ENCODE data around the gene HSD17B8. TPM values are rescaled to one million over a fixed set of nuclear protein-coding genes. Genes with fewer than 3 reads are reported as not detected.

Gene HSD17B8
- total and polyA plus RNA-seq, 10 of the 15 experiments (the other 5 are each of a cell fraction or from before 2014, with no cell fraction given), result 3.1 to 54.3 (median 26.5) TPM

DNA sequence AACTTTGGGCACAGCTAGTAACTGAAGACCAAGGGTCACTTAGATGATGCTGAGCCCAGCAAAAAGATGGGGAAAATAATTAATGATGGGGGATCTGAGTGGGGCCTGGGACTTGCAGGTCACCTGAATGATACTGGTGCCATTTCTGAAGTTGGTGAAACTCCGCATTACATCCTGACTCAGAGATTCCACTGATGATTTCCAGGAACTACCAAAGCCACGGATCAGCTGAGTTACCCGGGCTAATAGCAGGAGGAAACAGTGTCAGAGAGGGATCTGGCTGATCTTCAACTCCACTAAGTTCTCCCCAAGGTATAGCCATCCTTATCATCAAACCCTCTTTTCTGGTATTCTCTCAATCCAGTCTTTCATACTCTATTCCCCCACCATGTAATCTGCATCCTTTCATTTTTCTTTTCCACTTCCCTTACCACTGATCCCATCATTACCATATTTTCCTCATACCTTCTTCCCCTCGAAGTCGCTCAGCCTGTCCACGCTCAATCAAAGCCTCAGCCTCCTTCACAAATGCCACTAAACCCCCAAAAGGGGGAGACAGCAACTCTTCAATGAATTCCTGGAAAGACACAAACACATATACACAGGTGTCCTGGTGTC is 47.0 kb downstream of the HSD17B8 start:
- RAD21 ChIA-PET (ENCODE audit: unreplicated experiment), result no interaction called here
- Histone ChIP-seq H3K36me3 (ENCODE audit: control insufficient read depth in 2 of 2, insufficient read depth in 2 of 2, low read length in 1 of 2) (peaks cover 2 to 12% of the 10 kb centered on the region in 2 experiments; a peak in 2 of 4 replicates), H3K4me1 (ENCODE audit: control insufficient read depth, insufficient read depth, low read length) (peaks cover 10% of the 10 kb centered on the region), H2AFZ (ENCODE audit: control insufficient read depth, low read depth, low read length) (no peak overlapping the region), H3K9me3 (replicated peaks; ENCODE audit: control insufficient read depth, insufficient read depth, low read length) (no peaks in the 10 kb centered on the region), H3K79me2 (ENCODE audit: control insufficient read depth, insufficient read depth, low read length) (peaks cover 13% of the 10 kb centered on the region), H3K9ac (ENCODE audit: control insufficient read depth, insufficient read depth, low read length) (no peak overlapping the region), H3K4me2 (ENCODE audit: control insufficient read depth, insufficient read depth) (no peak overlapping the region), H4K20me1 (ENCODE audit: control insufficient read depth, insufficient read depth) (no peaks in the 10 kb centered on the region), H3K27ac (ENCODE audit: control insufficient read depth, insufficient read depth) (no peak overlapping the region), H3K27me3 (replicated peaks in 1 of 2; ENCODE audit: control insufficient read depth in 2 of 2, insufficient read depth in 2 of 2, low read length in 1 of 2) (no peaks in the 10 kb centered on the region), H3K4me3 (no peak overlapping the region)
- FAIRE-seq, result no peak
- POLR2A ChIA-PET, result interaction anchor here (0.6 to 5.2 kb wide), 6 partner anchors 11 to 139 kb away, joined by 3 to 40 read pairs (median 4); partner anchors contain the start of genes RING1, RPS18 and VPS52
- in situ Hi-C loops (cut with MboI) (no loop called here), intact Hi-C loops (cut with micrococcal nuclease; ENCODE audit: unreplicated experiment) (no loop called here)
- ATAC-seq, result no peak
- TF ChIP-seq CTCF (IDR thresholded peaks at IDR 0.05 in 2 of 3, conservative IDR thresholded peaks at IDR 0.05 in 1 of 3; ENCODE audit: control insufficient read depth in 2 of 3, extremely low read depth in 1 of 3, insufficient read depth in 1 of 3, low read depth in 3 of 3, low read length in 3 of 3) (peak in 1 of 3 experiments; percentile 9; a peak in 1 of 6 replicates), SIN3A (IDR thresholded peaks at IDR 0.05; ENCODE audit: low read depth, low read length) (no peak)
- 70% methylated on average over 6 of the region's 6 CpGs for WGBS (ENCODE audit: insufficient coverage, insufficient replicate concordance, low lambda C conversion rate, missing lambda C conversion rate)
- BruUV-seq (replicated peaks), result TSS peak; percentile 55
- no peak for DNase-seq (ENCODE audit: low read depth, low spot score)
- SMC1A ChIA-PET (ENCODE audit: uncharacterized antibody, unreplicated experiment), result interaction anchor here (1.5 to 1.7 kb wide), 2 partner anchors 17 to 23 kb away, joined by 3 to 6 read pairs; no protein-coding TSS in a partner anchor
- CTCF ChIA-PET, result interaction anchor here (1.0 to 3.8 kb wide), 5 partner anchors 9 to 352 kb away, joined by 3 to 23 read pairs (median 6); partner anchors contain the start of genes RGL2, RPS18 and VPS52

DNA sequence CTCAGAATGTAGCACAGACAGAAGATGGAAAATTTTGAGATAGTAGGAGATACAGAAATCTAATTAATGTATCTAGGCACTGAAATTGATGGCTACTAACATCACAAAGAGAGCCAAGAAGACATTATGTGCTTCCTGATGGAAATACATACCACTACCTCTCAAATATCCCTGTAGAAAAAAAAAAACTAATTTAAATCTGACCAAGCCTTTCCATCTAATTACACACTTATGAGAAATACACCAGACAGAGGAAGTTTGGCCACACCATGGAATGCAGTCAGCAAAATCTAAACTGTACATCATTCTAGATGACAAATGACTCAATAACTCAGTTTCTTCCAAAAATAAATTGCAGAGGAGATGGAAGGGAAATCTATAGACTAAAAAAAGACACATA is 48.3 kb downstream of the HSD17B8 start:
- BruUV-seq (replicated peaks), result no TSS peak
- in situ Hi-C loops (cut with MboI), result no loop called here
- ATAC-seq (no peak), DNase-seq (ENCODE audit: low read depth, low spot score) (no peak), FAIRE-seq (no peak)
- Histone ChIP-seq H3K9me3 (replicated peaks; ENCODE audit: control insufficient read depth, insufficient read depth, low read length) (no peaks in the 10 kb centered on the region), H3K27me3 (replicated peaks in 1 of 2; ENCODE audit: control insufficient read depth in 2 of 2, insufficient read depth in 2 of 2, low read length in 1 of 2) (no peaks in the 10 kb centered on the region), H3K79me2 (ENCODE audit: control insufficient read depth, insufficient read depth, low read length) (peaks cover 13% of the 10 kb centered on the region), H3K9ac (ENCODE audit: control insufficient read depth, insufficient read depth, low read length) (no peak overlapping the region), H4K20me1 (ENCODE audit: control insufficient read depth, insufficient read depth) (no peaks in the 10 kb centered on the region), H3K4me1 (ENCODE audit: control insufficient read depth, insufficient read depth, low read length) (peaks cover 10% of the 10 kb centered on the region), H3K4me2 (ENCODE audit: control insufficient read depth, insufficient read depth) (no peak overlapping the region), H3K36me3 (ENCODE audit: control insufficient read depth in 2 of 2, insufficient read depth in 2 of 2, low read length in 1 of 2) (peaks cover 2 to 12% of the 10 kb centered on the region in 2 experiments; a peak in 2 of 4 replicates), H3K27ac (ENCODE audit: control insufficient read depth, insufficient read depth) (no peak overlapping the region), H2AFZ (ENCODE audit: control insufficient read depth, low read depth, low read length) (no peak overlapping the region), H3K4me3 (no peak overlapping the region)
- intact Hi-C loops (cut with micrococcal nuclease; ENCODE audit: unreplicated experiment), result no loop called here
- CTCF ChIA-PET, result no interaction called here
- POLR2A ChIA-PET, result no interaction called here
- RAD21 ChIA-PET (ENCODE audit: unreplicated experiment), result no interaction called here
- SMC1A ChIA-PET (ENCODE audit: uncharacterized antibody, unreplicated experiment), result no interaction called here
- TF ChIP-seq BACH1 (IDR thresholded peaks at IDR 0.05; ENCODE audit: borderline replicate concordance) (no peak), ZSCAN29 (IDR thresholded peaks at IDR 0.05) (no peak)
